Fibroblast of lung (primary cell): Measurements from ENCODE around the gene CRACR2B.

Source experiments
- CTCF ChIP-seq, 2 donors: IDR thresholded peaks in 1 of 2; conservative IDR thresholded peaks in 1 of 2; 1 replicate in 1 of 2; 2 replicates in 1 of 2; pipeline ENCODE4 v1.5.1; 2011 to 2012; ENCODE audit warnings: low read length in 2 of 2, control low read depth in 1 of 2, inconsistent platforms in 1 of 2, low read depth in 1 of 2, mild to moderate bottlenecking in 1 of 2
- EZH2 ChIP-seq: IDR thresholded peaks from 2 replicates; pipeline ENCODE4 v1.5.1; 2012; ENCODE audit warnings: low read length, control low read depth, mild to moderate bottlenecking; ENCODE audit errors: missing control alignments

- TF ChIP-seq EZH2 (no peak), CTCF (conservative IDR thresholded peaks at IDR 0.05 in 1 of 2, IDR thresholded peaks at IDR 0.05 in 1 of 2; ENCODE audit: low read depth in 1 of 2, low read length in 2 of 2) (no peak)
Measured at GRCh38 chr11:864898-865297, 37.2 kb downstream of the CRACR2B start.
